ENCODE data around the gene MCTP1.

MCTP1 gene

GRCh38 chr5:94693845-94694370 is 591.0 kb downstream of the MCTP1 start:
- H3K79me2 ChIP-seq (ENCODE audit: low read length): no peaks in the 10 kb centered on the region
- H3K9me2 ChIP-seq (replicated peaks; ENCODE audit: insufficient read depth, low read length): no peaks in the 10 kb centered on the region
- H3K9ac ChIP-seq (ENCODE audit: low read length): no peak overlapping the region
- no peaks in the 10 kb centered on the region for H4K20me1 ChIP-seq (ENCODE audit: insufficient read depth, low read length)
- peaks cover 2% of the 10 kb centered on the region; the same call in 1 of the 2 replicates for H3K36me3 ChIP-seq (replicated peaks; ENCODE audit: insufficient read depth, low read length)
- no peaks in the 10 kb centered on the region for H3K9me3 ChIP-seq (replicated peaks; ENCODE audit: insufficient read depth, low read length)
- H2AFZ ChIP-seq (ENCODE audit: low read length): no peak overlapping the region
- H3K4me1 ChIP-seq (ENCODE audit: low read length): no peaks in the 10 kb centered on the region
- no peaks in the 10 kb centered on the region for H3F3A ChIP-seq (ENCODE audit: insufficient read depth, low read length)
- no peak overlapping the region for H3K4me3 ChIP-seq (ENCODE audit: low read length)
- no peaks in the 10 kb centered on the region for H3K27me3 ChIP-seq (replicated peaks; ENCODE audit: insufficient read depth, low read length)
- DNase-seq: no peak
- H3K4me2 ChIP-seq (ENCODE audit: low read depth, low read length): no peak overlapping the region
- H3K27ac ChIP-seq (ENCODE audit: low read length): no peak overlapping the region
- no peak for TF ChIP-seq EZH2phosphoT487 (IDR thresholded peaks at IDR 0.05; ENCODE audit: low read length)
- no peak for TF ChIP-seq EZH2 (optimal IDR thresholded peaks at IDR 0.05; ENCODE audit: low read depth, low read length)
- TF ChIP-seq CTCF (IDR thresholded peaks at IDR 0.05; ENCODE audit: low read length): no peak

- no peak overlapping the region for H3K4me2 ChIP-seq (ENCODE audit: low read depth, low read length)
These were observed 591.7 kb downstream of the MCTP1 start for GRCh38 chr5:94693043-94693822.

GRCh38 chr5:94692581-94692980 is 592.3 kb downstream of the MCTP1 start:
- Histone ChIP-seq H2AFZ (ENCODE audit: low read length) (no peak overlapping the region), H3K4me2 (ENCODE audit: low read depth, low read length) (no peak overlapping the region), H3K79me2 (ENCODE audit: low read length) (no peaks in the 10 kb centered on the region), H4K20me1 (ENCODE audit: insufficient read depth, low read length) (no peaks in the 10 kb centered on the region), H3K36me3 (replicated peaks; ENCODE audit: insufficient read depth, low read length) (peaks cover 2% of the 10 kb centered on the region; the same call in 1 of the 2 replicates), H3K27ac (ENCODE audit: low read length) (no peak overlapping the region), H3K4me1 (ENCODE audit: low read length) (no peaks in the 10 kb centered on the region), H3K4me3 (ENCODE audit: low read length) (no peak overlapping the region), H3K27me3 (replicated peaks; ENCODE audit: insufficient read depth, low read length) (no peaks in the 10 kb centered on the region), H3F3A (ENCODE audit: insufficient read depth, low read length) (no peaks in the 10 kb centered on the region), H3K9me3 (replicated peaks; ENCODE audit: insufficient read depth, low read length) (no peaks in the 10 kb centered on the region), H3K9ac (ENCODE audit: low read length) (no peak overlapping the region), H3K9me2 (replicated peaks; ENCODE audit: insufficient read depth, low read length) (no peaks in the 10 kb centered on the region)
- no peak for DNase-seq
- no peak for TF ChIP-seq EZH2phosphoT487 (IDR thresholded peaks at IDR 0.05; ENCODE audit: low read length)
- no peak for TF ChIP-seq CTCF (IDR thresholded peaks at IDR 0.05; ENCODE audit: low read length)
- TF ChIP-seq EZH2 (optimal IDR thresholded peaks at IDR 0.05; ENCODE audit: low read depth, low read length): no peak

More at GRCh38 chr5:94693043-94693822, 591.7 kb downstream of the MCTP1 start:
- no peak overlapping the region for H3K9ac ChIP-seq (ENCODE audit: low read length)
- no peaks in the 10 kb centered on the region for H3K27me3 ChIP-seq (replicated peaks; ENCODE audit: insufficient read depth, low read length)
- no peaks in the 10 kb centered on the region for H3K4me1 ChIP-seq (ENCODE audit: low read length)
- H4K20me1 ChIP-seq (ENCODE audit: insufficient read depth, low read length): no peaks in the 10 kb centered on the region
- no peaks in the 10 kb centered on the region for H3K79me2 ChIP-seq (ENCODE audit: low read length)
- H3K27ac ChIP-seq (ENCODE audit: low read length): no peak overlapping the region
- no peak overlapping the region for H3K4me3 ChIP-seq (ENCODE audit: low read length)
- H2AFZ ChIP-seq (ENCODE audit: low read length): no peak overlapping the region
- no peaks in the 10 kb centered on the region for H3K9me2 ChIP-seq (replicated peaks; ENCODE audit: insufficient read depth, low read length)
- no peaks in the 10 kb centered on the region for H3F3A ChIP-seq (ENCODE audit: insufficient read depth, low read length)
- no peaks in the 10 kb centered on the region for H3K9me3 ChIP-seq (replicated peaks; ENCODE audit: insufficient read depth, low read length)
- no peak for TF ChIP-seq EZH2phosphoT487 (IDR thresholded peaks at IDR 0.05; ENCODE audit: low read length)
- peak; percentile 43 for TF ChIP-seq CTCF (IDR thresholded peaks at IDR 0.05; ENCODE audit: low read length)
- no peak for TF ChIP-seq EZH2 (optimal IDR thresholded peaks at IDR 0.05; ENCODE audit: low read depth, low read length)
- H3K36me3 ChIP-seq (replicated peaks; ENCODE audit: insufficient read depth, low read length): peaks cover 2% of the 10 kb centered on the region; the same call in 1 of the 2 replicates
- peak; percentile 31 for DNase-seq

Data from MM.1S (cell line).